Kidney epithelial cell (primary cell): Measurements from ENCODE around the gene AKTIP. TPM values are rescaled to one million over a fixed set of nuclear protein-coding genes. Genes with fewer than 3 reads are reported as not detected.

Experiments used
- DNase-seq: peaks from one replicate; pipeline ENCODE4 v3.0.0-alpha.2; 2010; ENCODE audit warnings: low read depth
- H3K27me3 ChIP-seq: 2 replicates; pipeline ENCODE4 v1.6.0; 2011; ENCODE audit warnings: low read length; ENCODE audit not compliant: control insufficient read depth, insufficient read depth
- H3K36me3 ChIP-seq: 2 replicates; pipeline ENCODE4 v1.5.1; 2011; ENCODE audit warnings: low read length; ENCODE audit not compliant: control insufficient read depth, insufficient read depth
- H3K4me3 ChIP-seq: 2 replicates; pipeline ENCODE4 v1.5.1; 2011; ENCODE audit warnings: low read depth, mild to moderate bottlenecking, control low read depth, low read length
- CTCF ChIP-seq: IDR thresholded peaks from 2 replicates; pipeline ENCODE4 v1.5.1; 2011; ENCODE audit warnings: mild to moderate bottlenecking, moderate library complexity, low read length, control low read depth, inconsistent platforms; ENCODE audit not compliant: insufficient read depth, poor library complexity, severe bottlenecking
- total RNA-seq: library from RNA; depleted of rRNA; stranded (reverse); fragments of >200 nt; gene quantifications from 2 replicates; pipeline ENCODE4 v1.2.3, GENCODE V29; 2015

Gene AKTIP
- total RNA-seq, 1 donor from 2014 or later, result 39.8 TPM

GRCh38 chr16:53482123-53482522 is 20.9 kb downstream of the AKTIP start:
- DNase-seq, result no peak
- Histone ChIP-seq H3K4me3 (no peak overlapping the region), H3K36me3 (no peaks in the 10 kb centered on the region), H3K27me3 (no peaks in the 10 kb centered on the region)
- TF ChIP-seq CTCF, result no peak

GRCh38 chr16:53480394-53480793 is 22.6 kb downstream of the AKTIP start:
- H3K4me3 ChIP-seq, result no peak overlapping the region
- no peak for DNase-seq
- H3K27me3 ChIP-seq, result no peaks in the 10 kb centered on the region
- no peaks in the 10 kb centered on the region for H3K36me3 ChIP-seq
- no peak for TF ChIP-seq CTCF

GRCh38 chr16:53478965-53479364 is 24.0 kb downstream of the AKTIP start:
- no peak for TF ChIP-seq CTCF
- H3K27me3 ChIP-seq, result no peaks in the 10 kb centered on the region
- H3K4me3 ChIP-seq, result no peak overlapping the region
- DNase-seq, result no peak
- H3K36me3 ChIP-seq, result no peaks in the 10 kb centered on the region

- DNase-seq, result no peak
- H3K27me3 ChIP-seq, result no peaks in the 10 kb centered on the region
- no peak for TF ChIP-seq CTCF
- H3K4me3 ChIP-seq, result no peak overlapping the region
- no peaks in the 10 kb centered on the region for H3K36me3 ChIP-seq
Measured at GRCh38 chr16:53476867-53477266, 26.1 kb downstream of the AKTIP start.

GRCh38 chr16:53465606-53466280 is 37.3 kb downstream of the AKTIP start:
- H3K36me3 ChIP-seq, result peaks cover 1% of the 10 kb centered on the region
- TF ChIP-seq CTCF, result no peak
- H3K27me3 ChIP-seq, result no peaks in the 10 kb centered on the region
- H3K4me3 ChIP-seq, result no peak overlapping the region
- DNase-seq, result peak; percentile 23

DNA sequence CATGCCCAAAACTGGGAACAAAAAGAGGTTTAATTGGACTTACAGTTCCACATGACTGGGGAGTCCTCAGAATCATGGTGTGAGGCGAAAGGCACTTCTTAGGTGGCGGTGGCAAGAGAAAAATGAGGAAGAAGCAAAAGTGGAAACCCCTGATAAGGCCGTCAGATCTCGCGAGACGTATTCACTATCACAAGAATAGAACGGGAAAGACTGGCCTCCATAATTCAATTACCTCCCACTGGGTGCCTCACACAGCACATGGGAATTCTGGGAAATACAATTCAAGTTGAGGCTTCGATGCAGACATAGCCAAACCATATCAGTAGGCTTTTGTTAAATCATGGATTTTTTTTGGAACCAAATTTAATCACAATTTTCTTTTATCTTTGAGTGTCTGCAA is 44.4 kb downstream of the AKTIP start:
- no peak for DNase-seq
- TF ChIP-seq CTCF, result no peak
- Histone ChIP-seq H3K36me3 (no peaks in the 10 kb centered on the region), H3K4me3 (no peak overlapping the region), H3K27me3 (no peaks in the 10 kb centered on the region)
